GM12878 (cell line): ENCODE measurements around the gene TSPEAR. TPM values are rescaled to one million over a fixed set of nuclear protein-coding genes. Genes with fewer than 3 reads are reported as not detected.

Experiments
- ATAC-seq: fragments of 200-7000 bp; cut with Tn5 transposase; 3 replicates; pipeline ENCODE4 v1.9.1; 2020; ENCODE audit warnings: mild to moderate bottlenecking, moderate library complexity
- BruUV-seq: library from RNA; stranded (reverse); fragments of 400-500 nt; replicated peaks from 2 replicates; lab custom pipeline; 2021; lab: Mats Ljungman, UMichigan
- CTCF ChIA-PET: fragments of 300-600 bp; sonication (Branson Sonifier 250); formaldehyde crosslinking; extraction: SDS; loops from one replicate; lab custom pipeline; 2021; ENCODE audit warnings: inconsistent platforms; lab: Yijun Ruan, JAX
- POLR2A ChIA-PET: fragments of 350-600 bp; formaldehyde crosslinking; extraction: SDS; loops from one replicate; lab custom pipeline; 2021; ENCODE audit warnings: inconsistent platforms; lab: Charles Lee
- RAD21 ChIA-PET: fragments of 300-600 bp; sonication (Branson Sonifier 250); formaldehyde crosslinking; loops from one replicate; lab custom pipeline; 2023; ENCODE audit warnings: antibody characterized with exemption; ENCODE audit not compliant: unreplicated experiment; lab: Charles Lee
- SMC1A ChIA-PET: fragments of 300-600 bp; sonication (Branson Sonifier 250); formaldehyde crosslinking; loops from one replicate; lab custom pipeline; 2023; ENCODE audit not compliant: unreplicated experiment, uncharacterized antibody; lab: Charles Lee
- DNase-seq: peaks from one replicate; pipeline ENCODE4 v3.0.0-alpha.2; 2011; ENCODE audit warnings: low read depth, low spot score
- FAIRE-seq: peaks from 3 replicates; lab custom pipeline; 2011; peaks lifted over from hg19 to GRCh38; lab: Jason Lieb, UNC
- H2AFZ ChIP-seq: 2 replicates; pipeline ENCODE4 v1.6.0; 2011; ENCODE audit warnings: low read depth, low read length, control low read depth; ENCODE audit not compliant: control insufficient read depth
- H3K27ac ChIP-seq: 2 replicates; pipeline ENCODE4 v1.5.1; 2011; ENCODE audit warnings: control low read depth; ENCODE audit not compliant: control insufficient read depth, insufficient read depth
- H3K27me3 ChIP-seq, 2 experiments: replicated peaks in 1 of 2; 2 replicates each; pipeline versions ENCODE4 v1.6.0 to v1.6.1; 2011; ENCODE audit warnings: low read length in 1 of 2; ENCODE audit not compliant: control insufficient read depth in 2 of 2, insufficient read depth in 2 of 2
- H3K36me3 ChIP-seq, 2 experiments: 2 replicates each; pipeline ENCODE4 v1.5.1; 2011; ENCODE audit warnings: low read length in 1 of 2; ENCODE audit not compliant: control insufficient read depth in 2 of 2, insufficient read depth in 2 of 2
- H3K4me1 ChIP-seq: 2 replicates; pipeline ENCODE4 v1.6.1; 2011; ENCODE audit warnings: mild to moderate bottlenecking, low read length, moderate library complexity, mixed read lengths; ENCODE audit not compliant: control insufficient read depth, insufficient read depth
- H3K4me2 ChIP-seq: 2 replicates; pipeline ENCODE4 v1.6.0; 2011; ENCODE audit warnings: control low read depth; ENCODE audit not compliant: control insufficient read depth, insufficient read depth
- H3K4me3 ChIP-seq: fragments of 200-600 bp; sonication (generic); 2 replicates; pipeline ENCODE4 v1.5.1; 2016
- H3K79me2 ChIP-seq: 2 replicates; pipeline ENCODE4 v1.6.0; 2011; ENCODE audit warnings: low read length; ENCODE audit not compliant: control insufficient read depth, insufficient read depth
- H3K9ac ChIP-seq: 2 replicates; pipeline ENCODE4 v1.8.0; 2011; ENCODE audit warnings: low read length, control low read depth, mixed read lengths; ENCODE audit not compliant: control insufficient read depth, insufficient read depth
- H3K9me3 ChIP-seq: replicated peaks from 3 replicates; pipeline ENCODE4 v1.5.1; 2011; ENCODE audit warnings: mild to moderate bottlenecking, low read length; ENCODE audit not compliant: control insufficient read depth, insufficient read depth
- H4K20me1 ChIP-seq: 2 replicates; pipeline ENCODE4 v1.6.0; 2011; ENCODE audit not compliant: control insufficient read depth, insufficient read depth
- ATF3 ChIP-seq: IDR thresholded peaks from 2 replicates; pipeline ENCODE4 v1.6.1; 2011; ENCODE audit warnings: low read depth, mild to moderate bottlenecking, low read length, moderate library complexity, borderline replicate concordance; ENCODE audit errors: extremely low read depth
- BHLHE40 ChIP-seq, 2 experiments: fragments of 450-650 bp in 1 of 2; IDR thresholded peaks; 2 replicates each; pipeline ENCODE4 v1.6.1; 2011 to 2017; ENCODE audit warnings: low read depth in 2 of 2, borderline replicate concordance in 1 of 2, improper control_type of control experiment in 1 of 2, low read length in 1 of 2, mild to moderate bottlenecking in 1 of 2
- FOXK2 ChIP-seq: fragments of 450-650 bp; IDR thresholded peaks from 2 replicates; pipeline ENCODE4 v1.6.1; 2017; ENCODE audit warnings: mild to moderate bottlenecking, moderate library complexity
- MEF2B ChIP-seq: fragments of 450-650 bp; IDR thresholded peaks from 2 replicates; pipeline ENCODE4 v1.6.1; 2018; ENCODE audit warnings: mild to moderate bottlenecking, moderate library complexity; ENCODE audit not compliant: partially characterized antibody, poor library complexity, severe bottlenecking
- NRF1 ChIP-seq: conservative IDR thresholded peaks from 2 replicates; pipeline ENCODE4 v1.6.1; 2011; ENCODE audit warnings: mild to moderate bottlenecking, low read depth, low read length, improper control_type of control experiment
- PML ChIP-seq: IDR thresholded peaks from 2 replicates; pipeline ENCODE4 v1.6.1; 2012; ENCODE audit warnings: low read length, inconsistent platforms
- POLR2AphosphoS2 ChIP-seq: IDR thresholded peaks from 2 replicates; pipeline ENCODE4 v1.6.1; 2011; ENCODE audit warnings: low read depth, mild to moderate bottlenecking, low read length, improper control_type of control experiment, moderate library complexity
- RUNX3 ChIP-seq: IDR thresholded peaks from 2 replicates; pipeline ENCODE4 v1.6.1; 2012; ENCODE audit warnings: low read length, inconsistent platforms
- SMAD5 ChIP-seq: IDR thresholded peaks from 2 replicates; pipeline ENCODE4 v1.6.1; 2016; ENCODE audit warnings: antibody characterized with exemption, low read depth
- WGBS: methylation state at CpG from one replicate; pipeline ENCODE4 v1.1.6; 2016; ENCODE audit warnings: low lambda C conversion rate; ENCODE audit not compliant: insufficient replicate concordance, insufficient coverage; ENCODE audit errors: missing lambda C conversion rate; 5-methylcytosine and 5-hydroxymethylcytosine counted together
- in situ Hi-C: fragments of 300-500 bp; cut with MboI; formaldehyde crosslinking; loops from 9 replicates; pipeline ENCODE4 v1.14.3; 2018; ENCODE audit warnings: mixed read lengths
- intact Hi-C: fragments of 100-400 bp; cut with micrococcal nuclease; formaldehyde crosslinking; loops from one replicate; pipeline ENCODE4 v1.14.2; 2022; ENCODE audit not compliant: unreplicated experiment
- polyA plus RNA-seq, 11 experiments: library from polyadenylated mRNA; depleted of rRNA in 4 of 11; unstranded in 6 of 11; stranded (reverse) in 5 of 11; fragments of >200 nt; fragmentation: Nextera tagmentation in 4 of 11; fragmentation: Illumina TruSeq in 1 of 11; extraction: Ambion mirVana in 4 of 11; extraction: Trizol in 1 of 11; gene quantifications; 1 replicate in 1 of 11; 2 replicates in 10 of 11; pipeline versions ENCODE4 v1.2.1 to v1.2.3, GENCODE V29; 2011 to 2016; ENCODE audit warnings: inconsistent platforms in 2 of 11, missing spikeins in 2 of 11, low read depth in 1 of 11
- total RNA-seq, 4 experiments: library from RNA; depleted of rRNA in 3 of 4; stranded (reverse); fragments of >200 nt in 3 of 4; fragmentation: Illumina TruSeq in 1 of 4; extraction: Trizol in 1 of 4; gene quantifications; 2 replicates each; pipeline versions ENCODE4 v1.2.1 to v1.2.3, GENCODE V29; 2013 to 2021
- TF ChIP-seq, protein P1 (sequence below): IDR thresholded peaks from 2 replicates; pipeline ENCODE4 v1.6.1; 2012; ENCODE audit warnings: mild to moderate bottlenecking, low read depth, low read length

TSPEAR gene
- total and polyA plus RNA-seq, 10 of the 15 experiments (the other 5 are each of a cell fraction or from before 2014, with no cell fraction given): not detected

DNA sequence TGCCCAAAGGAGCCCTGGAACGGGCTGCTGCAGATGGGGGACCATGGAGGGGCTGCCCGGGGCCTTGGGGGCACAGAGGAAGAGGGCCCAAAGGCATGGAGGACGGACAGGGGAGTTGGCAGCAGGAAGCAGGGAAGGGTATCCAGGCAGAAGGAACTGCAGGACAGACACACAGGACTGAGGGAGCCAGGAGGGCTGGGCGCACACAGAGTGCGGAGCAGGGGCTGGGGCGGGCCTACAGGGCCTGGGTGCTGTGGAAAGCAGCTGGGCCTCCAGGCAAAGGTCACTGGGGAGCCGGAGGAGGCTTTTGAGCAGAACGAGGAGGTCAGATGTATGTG, 199.5 kb downstream of the TSPEAR start:
- RAD21 ChIA-PET: interaction anchor here (1.2 kb wide), 1 partner anchor 231 kb away, joined by 3 read pairs; no protein-coding TSS in a partner anchor
- no peak overlapping the region for H2AFZ ChIP-seq
- H3K4me3 ChIP-seq: no peak overlapping the region
- SMC1A ChIA-PET: interaction anchor here (1.5 to 2.6 kb wide), 2 partner anchors 281 kb away, joined by 3 to 12 read pairs; no protein-coding TSS in a partner anchor
- H3K9ac ChIP-seq: no peak overlapping the region
- in situ Hi-C loops: no loop called here
- no peaks in the 10 kb centered on the region for H3K36me3 ChIP-seq
- intact Hi-C loops: no loop called here
- no peak for DNase-seq
- POLR2A ChIA-PET: no interaction called here
- 25% methylated on average over 8 of the region's 8 CpGs for WGBS
- no TSS peak for BruUV-seq
- ATAC-seq: no peak
- CTCF ChIA-PET: interaction anchor here (0.7 to 3.1 kb wide), 3 partner anchors 230 to 425 kb away, joined by 3 to 30 read pairs (median 5); no protein-coding TSS in a partner anchor
- no peaks in the 10 kb centered on the region for H3K4me1 ChIP-seq
- no peaks in the 10 kb centered on the region for H3K9me3 ChIP-seq
- H3K79me2 ChIP-seq: no peaks in the 10 kb centered on the region
- H3K27ac ChIP-seq: no peak overlapping the region
- TF ChIP-seq FOXK2 (no peak), SMAD5 (no peak), NRF1 (no peak), PML (no peak), ATF3 (no peak)
- H3K27me3 ChIP-seq: no peaks in the 10 kb centered on the region; a peak in 1 of 4 replicates
- FAIRE-seq: no peak
- no peaks in the 10 kb centered on the region for H4K20me1 ChIP-seq
- H3K4me2 ChIP-seq: no peak overlapping the region

GRCh38 chr21:44511219-44511937, 200.0 kb downstream of the TSPEAR start:
- H3K4me2 ChIP-seq: no peak overlapping the region
- DNase-seq: no peak
- FAIRE-seq: no peak
- 0 out of 4 replicates have a peak, but pooled peaks of 1 of the 2 experiments have one; percentile 20 for TF ChIP-seq BHLHE40 (IDR thresholded peaks at IDR 0.05; ENCODE audit: borderline replicate concordance in 1 of 2, low read depth in 2 of 2, low read length in 1 of 2)
- no peak for TF ChIP-seq RUNX3
- TF ChIP-seq, protein P1, sequence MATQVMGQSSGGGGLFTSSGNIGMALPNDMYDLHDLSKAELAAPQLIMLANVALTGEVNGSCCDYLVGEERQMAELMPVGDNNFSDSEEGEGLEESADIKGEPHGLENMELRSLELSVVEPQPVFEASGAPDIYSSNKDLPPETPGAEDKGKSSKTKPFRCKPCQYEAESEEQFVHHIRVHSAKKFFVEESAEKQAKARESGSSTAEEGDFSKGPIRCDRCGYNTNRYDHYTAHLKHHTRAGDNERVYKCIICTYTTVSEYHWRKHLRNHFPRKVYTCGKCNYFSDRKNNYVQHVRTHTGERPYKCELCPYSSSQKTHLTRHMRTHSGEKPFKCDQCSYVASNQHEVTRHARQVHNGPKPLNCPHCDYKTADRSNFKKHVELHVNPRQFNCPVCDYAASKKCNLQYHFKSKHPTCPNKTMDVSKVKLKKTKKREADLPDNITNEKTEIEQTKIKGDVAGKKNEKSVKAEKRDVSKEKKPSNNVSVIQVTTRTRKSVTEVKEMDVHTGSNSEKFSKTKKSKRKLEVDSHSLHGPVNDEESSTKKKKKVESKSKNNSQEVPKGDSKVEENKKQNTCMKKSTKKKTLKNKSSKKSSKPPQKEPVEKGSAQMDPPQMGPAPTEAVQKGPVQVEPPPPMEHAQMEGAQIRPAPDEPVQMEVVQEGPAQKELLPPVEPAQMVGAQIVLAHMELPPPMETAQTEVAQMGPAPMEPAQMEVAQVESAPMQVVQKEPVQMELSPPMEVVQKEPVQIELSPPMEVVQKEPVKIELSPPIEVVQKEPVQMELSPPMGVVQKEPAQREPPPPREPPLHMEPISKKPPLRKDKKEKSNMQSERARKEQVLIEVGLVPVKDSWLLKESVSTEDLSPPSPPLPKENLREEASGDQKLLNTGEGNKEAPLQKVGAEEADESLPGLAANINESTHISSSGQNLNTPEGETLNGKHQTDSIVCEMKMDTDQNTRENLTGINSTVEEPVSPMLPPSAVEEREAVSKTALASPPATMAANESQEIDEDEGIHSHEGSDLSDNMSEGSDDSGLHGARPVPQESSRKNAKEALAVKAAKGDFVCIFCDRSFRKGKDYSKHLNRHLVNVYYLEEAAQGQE: no peak
- TF ChIP-seq POLR2AphosphoS2: no peak
- TF ChIP-seq MEF2B: no peak

More at GRCh38 chr21:44511219-44511937, 200.0 kb downstream of the TSPEAR start:
- ChIA-PET POLR2A (interaction anchor here (0.5 kb wide), 1 partner anchor 439 kb away, joined by 3 read pairs; no protein-coding TSS in a partner anchor), RAD21 (interaction anchor here (1.2 to 1.6 kb wide), 3 partner anchors 230 to 416 kb away, joined by 6 to 17 read pairs (median 9); no protein-coding TSS in a partner anchor), SMC1A (interaction anchor here (1.3 to 2.6 kb wide), 4 partner anchors 231 to 616 kb away, joined by 3 to 12 read pairs (median 8); no protein-coding TSS in a partner anchor), CTCF (interaction anchor here (0.7 to 3.1 kb wide), 13 partner anchors 8 to 890 kb away, joined by 3 to 37 read pairs (median 3); partner anchors contain the start of gene UBE2G2)
- H3K4me1 ChIP-seq: no peaks in the 10 kb centered on the region
- H4K20me1 ChIP-seq: no peaks in the 10 kb centered on the region
- H3K9ac ChIP-seq: no peak overlapping the region
- no peak overlapping the region for H2AFZ ChIP-seq
- intact Hi-C loops: no loop called here
- ATAC-seq: no peak
- no peaks in the 10 kb centered on the region for H3K9me3 ChIP-seq
- H3K79me2 ChIP-seq: no peaks in the 10 kb centered on the region
- no peak overlapping the region for H3K27ac ChIP-seq
- H3K36me3 ChIP-seq: no peaks in the 10 kb centered on the region
- H3K4me3 ChIP-seq: no peak overlapping the region
- H3K27me3 ChIP-seq: no peaks in the 10 kb centered on the region; a peak in 1 of 4 replicates
- BruUV-seq: no TSS peak
- 38% methylated on average over 11 of the region's 11 CpGs for WGBS
- in situ Hi-C loops: no loop called here
